CD4-positive, alpha-beta T cell treated with Interleukin-2 at 100 ng/mL for 4 hours (primary cell): ENCODE measurements around the gene TPT1.
"Not testable (repeated sequence)": the region's sequence is repeated elsewhere in the genome, so short reads cannot be mapped to it uniquely, and the experiment has no call there.

Experiments
- DNase-seq: peaks from one replicate; pipeline ENCODE4 v3.0.0-alpha.2; 2020; ENCODE audit warnings: low spot score

TPT1 gene

DNA sequence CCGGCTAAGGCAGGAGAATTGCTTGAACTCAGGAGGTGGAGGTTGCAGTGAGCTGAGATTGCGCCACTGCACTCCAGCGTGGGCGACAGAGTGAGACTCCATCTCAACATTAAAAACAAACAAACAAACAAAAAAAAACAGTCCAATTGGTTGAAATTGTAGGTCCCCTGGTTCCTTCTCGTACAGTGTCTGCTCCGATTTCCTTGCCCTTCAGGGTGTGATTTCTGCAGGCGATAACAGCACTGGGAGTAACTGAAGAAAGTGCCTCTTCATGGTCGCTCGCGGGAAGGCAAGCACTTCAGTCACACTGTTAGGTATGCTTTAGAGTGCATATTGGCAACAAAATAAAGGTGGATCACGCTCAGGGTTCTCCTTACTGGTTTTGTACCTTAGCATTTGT is 39.7 kb downstream of the TPT1 start:
- no peak for DNase-seq

DNA sequence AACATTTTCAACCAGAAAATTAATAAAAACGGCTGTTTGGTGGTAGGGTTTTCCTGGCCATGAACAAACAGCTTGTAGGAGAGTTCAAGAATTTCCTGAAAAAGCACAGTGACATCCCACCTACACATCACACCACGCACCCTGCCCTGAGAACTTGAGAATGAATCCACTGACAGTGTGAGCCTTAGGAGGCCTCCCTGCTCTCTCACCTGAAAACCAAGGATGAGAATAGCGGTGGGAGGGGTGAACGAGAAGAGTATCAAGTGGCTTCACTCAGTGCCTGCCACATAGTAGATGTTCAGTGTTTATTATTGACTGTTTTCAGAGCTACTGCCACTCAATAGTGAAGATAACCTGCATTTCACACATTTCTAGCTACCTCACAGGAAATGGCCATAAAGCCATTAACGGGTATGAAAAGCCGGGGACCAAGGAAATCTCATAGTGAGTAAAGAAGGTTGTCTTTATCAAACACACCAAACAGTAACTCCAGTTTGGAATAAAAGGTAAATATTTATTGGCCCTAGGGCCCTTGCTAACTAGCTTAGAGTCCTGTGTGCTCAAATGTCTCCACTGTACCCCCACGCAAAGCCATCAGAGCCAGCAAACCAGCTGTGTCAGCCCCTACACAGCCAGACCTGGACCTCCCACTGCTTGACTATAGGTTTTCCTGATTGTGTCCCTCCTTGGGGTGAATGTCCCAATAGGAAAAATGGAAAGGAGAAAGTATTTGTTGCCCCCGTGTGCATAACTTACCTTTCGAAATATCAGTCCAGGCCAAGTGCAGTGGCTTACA is 40.6 kb downstream of the TPT1 start:
- DNase-seq = no peak

DNA sequence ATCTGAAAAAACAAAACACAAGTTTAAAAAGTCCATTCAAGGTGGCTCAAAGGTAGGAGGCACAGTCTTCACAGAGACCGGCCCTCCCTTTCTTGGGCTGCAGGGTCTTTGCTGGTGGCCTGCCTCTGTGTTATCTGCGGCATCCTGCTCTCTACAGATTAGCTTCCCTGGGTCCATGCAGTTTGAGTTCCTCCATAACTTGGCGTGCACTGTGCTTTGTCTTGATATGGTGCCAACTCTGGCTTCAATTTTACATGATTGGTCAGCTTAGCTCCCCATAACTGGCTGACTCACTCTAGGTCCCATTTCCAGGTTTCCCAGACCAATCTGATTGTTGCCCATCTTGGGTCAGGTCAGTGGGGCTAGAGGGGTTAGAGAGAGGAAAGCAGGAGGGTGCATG is 41.8 kb downstream of the TPT1 start:
- no peak for DNase-seq

DNA sequence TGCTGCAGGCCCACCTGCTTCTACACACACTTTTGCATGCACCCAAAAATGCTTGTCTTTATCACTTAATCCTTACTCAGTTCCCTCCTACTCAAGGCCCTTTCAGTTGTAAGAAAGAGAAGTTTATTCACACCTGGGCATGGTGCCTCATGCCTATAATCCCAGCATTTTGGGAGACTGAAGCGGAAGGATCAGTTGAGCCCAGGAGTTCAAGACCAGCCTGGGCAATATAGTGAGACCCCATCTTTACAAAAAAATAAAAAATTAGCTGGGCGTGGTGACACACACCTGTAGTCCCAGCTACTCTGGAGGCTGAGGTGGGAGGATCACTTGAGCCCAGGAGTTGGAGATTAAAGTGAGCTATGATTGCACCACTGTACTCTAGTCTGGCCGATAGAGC is 42.4 kb downstream of the TPT1 start:
- DNase-seq = not testable (repeated sequence)

DNA sequence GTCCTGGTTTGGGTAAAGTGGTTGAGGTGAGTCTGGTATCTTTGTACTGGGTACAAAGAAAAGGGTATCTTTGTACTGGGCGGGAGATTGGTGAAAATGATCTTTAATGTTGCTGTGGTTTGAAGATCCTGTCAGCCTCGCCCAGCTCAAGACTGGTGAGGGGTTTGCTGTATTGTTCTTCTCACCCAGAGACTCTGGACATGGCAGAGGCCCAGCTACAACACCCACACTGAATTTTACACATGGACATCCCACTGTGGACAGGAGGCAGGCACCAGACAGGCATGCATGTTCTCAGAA is 42.8 kb downstream of the TPT1 start:
- DNase-seq = no peak

DNA sequence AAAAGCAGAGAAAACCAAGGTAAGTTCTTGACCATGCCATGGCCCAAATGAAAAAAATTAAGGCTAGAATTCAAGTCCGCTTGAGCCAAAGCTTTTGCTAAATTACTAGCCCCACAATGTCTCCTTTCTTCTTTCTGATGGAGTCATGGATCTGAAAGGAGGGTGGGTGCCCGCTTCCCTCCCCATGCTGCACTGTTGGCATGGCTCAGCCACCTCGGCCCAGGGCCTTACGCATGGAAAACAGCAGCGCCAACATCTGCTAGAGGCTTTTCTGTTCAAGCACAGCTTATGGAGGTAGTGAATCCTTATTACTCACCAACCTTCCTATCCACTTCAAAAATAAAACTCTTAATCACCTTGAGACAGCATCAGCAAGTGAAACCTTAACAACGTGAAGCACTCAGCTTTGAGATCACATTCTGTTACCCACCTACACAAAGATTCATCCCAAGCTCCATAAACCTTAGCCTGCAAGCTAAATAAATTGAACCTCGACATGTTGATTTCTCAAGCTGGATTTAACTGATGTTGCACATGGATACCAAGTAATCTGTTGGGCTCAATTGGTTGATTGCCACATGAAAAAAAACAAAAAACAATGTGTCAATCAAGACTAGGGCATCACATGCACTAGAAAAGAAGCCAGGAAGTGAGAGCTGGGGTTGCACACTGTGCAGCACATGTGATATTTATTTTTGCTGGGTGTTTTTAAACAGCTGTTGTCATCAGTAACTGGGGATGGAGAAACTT is 43.4 kb downstream of the TPT1 start:
- DNase-seq = peak; percentile 19

DNA sequence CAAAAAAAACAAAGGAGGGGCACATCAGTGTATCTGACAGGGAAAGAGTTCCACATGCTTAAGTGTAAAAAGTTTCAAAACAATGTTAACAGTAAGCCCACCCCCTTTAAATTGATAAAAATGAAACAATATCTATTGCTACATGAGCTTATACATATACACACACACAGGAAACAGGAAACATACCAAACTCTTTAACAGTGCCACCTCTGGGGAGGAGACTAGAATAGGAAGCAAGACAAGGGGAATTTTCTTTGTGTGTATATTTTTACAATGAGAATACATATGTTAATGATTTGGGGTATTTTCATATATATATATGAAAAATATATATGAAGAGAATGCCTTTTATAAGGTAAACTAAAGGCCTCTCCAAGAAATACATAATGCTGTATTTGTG is 44.7 kb downstream of the TPT1 start:
- DNase-seq = no peak

DNA sequence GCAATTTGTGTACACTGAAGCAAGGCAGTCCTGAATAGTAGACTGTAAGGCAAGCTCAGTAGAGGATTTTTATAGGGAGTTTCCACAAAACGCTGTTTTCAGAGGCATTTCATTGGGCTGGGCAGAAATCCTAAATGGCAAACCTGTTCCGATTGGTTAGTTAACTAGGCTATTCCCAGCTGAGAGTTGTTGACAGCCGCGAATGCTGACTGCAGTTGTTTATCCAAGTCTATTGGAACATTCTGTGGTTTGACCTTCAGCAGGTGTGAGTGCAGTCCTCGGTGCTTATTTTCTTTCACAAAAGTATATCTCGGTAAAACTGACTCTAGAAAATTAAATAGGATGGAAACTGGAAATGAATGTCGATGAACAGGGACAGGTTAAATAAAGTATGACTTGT is 45.4 kb downstream of the TPT1 start:
- no peak for DNase-seq

DNA sequence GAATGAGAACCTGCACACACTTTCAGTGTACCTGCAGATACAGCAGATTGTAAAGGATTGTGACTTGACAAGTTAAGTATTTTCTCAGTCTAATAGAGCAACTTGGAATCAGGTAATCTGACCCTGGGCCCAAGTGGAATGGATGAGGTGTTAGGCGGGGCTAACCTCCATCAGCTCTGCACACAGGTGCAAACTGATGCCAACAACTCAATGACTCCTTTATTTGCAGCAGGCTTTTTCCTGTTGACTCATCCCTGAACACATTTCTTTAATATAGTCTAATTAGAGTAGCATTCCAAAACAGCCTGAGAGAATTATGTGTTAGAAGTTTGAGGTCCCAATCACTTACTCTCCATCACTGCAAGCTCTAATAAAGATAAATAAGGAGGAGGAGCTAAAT is 48.8 kb downstream of the TPT1 start:
- no peak for DNase-seq

DNA sequence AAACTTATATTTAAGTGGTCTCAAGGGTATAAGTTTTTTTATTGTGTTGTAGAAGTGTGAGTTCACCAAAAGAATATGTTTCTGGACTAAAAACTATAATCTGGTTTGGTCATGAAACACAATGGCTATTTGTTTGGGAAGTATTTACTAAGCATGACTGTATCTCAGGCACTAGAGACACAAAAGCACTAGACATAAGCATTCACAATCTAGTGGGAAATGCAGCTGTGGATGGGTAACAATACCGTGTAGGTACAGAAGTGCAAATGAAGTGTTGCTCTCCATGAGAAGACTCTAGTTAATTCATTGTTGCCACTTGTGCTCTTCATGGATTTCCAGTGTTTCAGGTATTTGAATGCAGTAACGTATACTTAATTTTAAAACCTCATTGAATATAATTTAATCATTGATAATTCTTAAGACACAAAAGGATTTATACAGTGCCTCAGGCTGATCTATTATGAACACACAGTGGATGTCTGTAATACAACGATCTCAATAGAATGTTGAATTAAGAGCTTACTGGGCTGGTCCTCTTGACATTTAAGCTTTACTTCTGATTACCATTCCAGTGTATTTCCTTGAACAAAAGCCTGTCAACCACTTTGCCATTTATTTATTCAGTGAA is 50.9 kb downstream of the TPT1 start:
- DNase-seq = no peak
